Progenitor cell of endocrine pancreas (in vitro differentiated cells): Measurements from ENCODE around the gene KCNA5. TPM values are rescaled to one million over a fixed set of nuclear protein-coding genes. Genes with fewer than 3 reads are reported as not detected.
A peak's percentile ranks its signal among the peaks of the same experiment; 100 is the strongest.

ENCODE experiments used
- DNase-seq: peaks from one replicate; pipeline ENCODE4 v3.0.0; 2021; ENCODE audit warnings: low spot score; ENCODE audit not compliant: unreplicated experiment
- H3K27ac Mint-ChIP-seq: 2 replicates; pipeline ENCODE4 v1.8.0; 2021; ENCODE audit warnings: mild to moderate bottlenecking, moderate library complexity, mixed read lengths
- H3K27me3 Mint-ChIP-seq: 2 replicates; pipeline ENCODE4 v1.8.0; 2021; ENCODE audit warnings: mixed read lengths
- H3K36me3 Mint-ChIP-seq: 2 replicates; pipeline ENCODE4 v1.8.0; 2022; ENCODE audit warnings: mixed read lengths; ENCODE audit not compliant: insufficient read depth
- H3K4me1 Mint-ChIP-seq: 2 replicates; pipeline ENCODE4 v1.8.0; 2021; ENCODE audit warnings: low read depth, mixed read lengths
- H3K4me3 Mint-ChIP-seq: 2 replicates; pipeline ENCODE4 v1.8.0; 2021; ENCODE audit warnings: low read depth, mild to moderate bottlenecking, moderate library complexity, mixed read lengths
- H3K9me3 Mint-ChIP-seq: 2 replicates; pipeline ENCODE4 v1.8.0; 2021; ENCODE audit warnings: low read depth, mixed read lengths
- total RNA-seq: library from RNA; stranded (reverse); gene quantifications from 2 replicates; pipeline ENCODE4 v1.2.1, GENCODE V29; 2021
- TF ChIP-seq, protein P1 (sequence below): fragments of 200-600 bp; sonication (generic); IDR thresholded peaks from one replicate; pipeline ENCODE4 v1.5.0; 2021; ENCODE audit warnings: antibody characterized with exemption, mild to moderate bottlenecking; ENCODE audit not compliant: unreplicated experiment

The KCNA5 gene
- total RNA-seq, 1 donor from 2014 or later, result 0.72 TPM

DNA sequence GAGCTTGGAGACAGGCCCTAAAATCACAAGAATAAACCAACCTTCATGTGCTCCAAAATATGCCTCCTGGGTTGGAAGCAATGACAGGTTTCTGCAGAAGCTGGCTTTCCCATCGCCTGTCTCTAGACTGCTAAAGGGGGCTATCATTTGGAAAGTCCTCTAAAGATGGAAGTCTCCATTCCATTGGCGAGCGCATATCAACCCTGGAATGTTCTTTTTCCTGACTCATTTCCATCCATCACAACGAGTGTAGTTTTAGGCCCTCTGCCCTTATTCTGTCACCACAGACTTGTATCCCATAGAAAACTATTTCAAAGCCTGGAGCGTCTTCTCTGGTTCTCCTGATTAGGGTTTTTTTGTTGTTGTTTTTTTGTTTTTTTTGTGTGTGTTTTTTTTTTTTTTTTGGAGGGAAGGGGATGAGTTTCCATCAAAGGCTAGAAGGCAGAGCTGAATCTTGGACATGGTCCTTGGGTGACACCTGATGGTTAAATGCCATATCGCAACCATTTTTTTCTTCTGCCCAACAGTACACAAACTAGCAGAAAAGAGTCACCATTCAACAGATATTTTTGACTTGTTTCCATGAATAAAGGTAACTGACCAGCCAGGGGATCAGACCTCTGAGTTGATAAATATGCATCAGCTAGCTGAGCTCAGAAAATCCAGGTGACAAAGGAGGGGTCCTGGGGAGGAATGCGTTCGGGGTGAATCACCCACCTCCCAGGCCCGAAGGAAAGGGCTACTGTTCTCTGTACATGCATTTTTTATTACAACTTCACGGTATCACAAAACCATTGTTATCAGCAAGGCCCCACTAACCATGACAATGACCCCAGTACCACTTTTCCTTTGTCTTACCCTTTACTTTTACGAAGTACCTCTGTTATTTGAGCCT, 40.5 kb downstream of the KCNA5 start:
- Mint-ChIP-seq H3K4me3 (no peak overlapping the region), H3K4me1 (no peaks in the 10 kb centered on the region), H3K27ac (no peak overlapping the region), H3K27me3 (peaks cover 61% of the 10 kb centered on the region), H3K36me3 (no peaks in the 10 kb centered on the region), H3K9me3 (no peaks in the 10 kb centered on the region)
- TF ChIP-seq, protein P1, sequence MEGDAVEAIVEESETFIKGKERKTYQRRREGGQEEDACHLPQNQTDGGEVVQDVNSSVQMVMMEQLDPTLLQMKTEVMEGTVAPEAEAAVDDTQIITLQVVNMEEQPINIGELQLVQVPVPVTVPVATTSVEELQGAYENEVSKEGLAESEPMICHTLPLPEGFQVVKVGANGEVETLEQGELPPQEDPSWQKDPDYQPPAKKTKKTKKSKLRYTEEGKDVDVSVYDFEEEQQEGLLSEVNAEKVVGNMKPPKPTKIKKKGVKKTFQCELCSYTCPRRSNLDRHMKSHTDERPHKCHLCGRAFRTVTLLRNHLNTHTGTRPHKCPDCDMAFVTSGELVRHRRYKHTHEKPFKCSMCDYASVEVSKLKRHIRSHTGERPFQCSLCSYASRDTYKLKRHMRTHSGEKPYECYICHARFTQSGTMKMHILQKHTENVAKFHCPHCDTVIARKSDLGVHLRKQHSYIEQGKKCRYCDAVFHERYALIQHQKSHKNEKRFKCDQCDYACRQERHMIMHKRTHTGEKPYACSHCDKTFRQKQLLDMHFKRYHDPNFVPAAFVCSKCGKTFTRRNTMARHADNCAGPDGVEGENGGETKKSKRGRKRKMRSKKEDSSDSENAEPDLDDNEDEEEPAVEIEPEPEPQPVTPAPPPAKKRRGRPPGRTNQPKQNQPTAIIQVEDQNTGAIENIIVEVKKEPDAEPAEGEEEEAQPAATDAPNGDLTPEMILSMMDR, result peak; percentile 96
- peak; percentile 56 for DNase-seq

DNA sequence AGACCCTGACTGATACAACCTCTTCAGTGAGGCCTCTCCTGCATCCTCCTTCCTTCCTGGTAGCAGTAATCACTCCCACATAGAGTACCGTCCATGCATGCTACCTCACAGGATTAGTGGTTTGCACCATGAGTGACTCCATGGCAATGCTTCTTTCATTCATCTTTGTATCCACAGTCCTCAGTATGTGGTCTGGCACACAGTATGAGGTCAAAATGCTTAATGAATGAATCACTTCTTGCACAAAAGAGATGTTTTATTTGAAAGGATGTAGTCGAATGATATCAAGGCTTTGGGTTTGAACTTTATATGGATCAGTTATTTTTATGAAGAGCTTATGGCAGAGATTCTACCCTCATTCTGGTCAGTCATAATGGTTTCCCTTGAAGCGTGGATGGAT, 42.2 kb downstream of the KCNA5 start:
- H3K4me3 Mint-ChIP-seq, result no peak overlapping the region
- DNase-seq, result no peak
- no peaks in the 10 kb centered on the region for H3K36me3 Mint-ChIP-seq
- no peak overlapping the region for H3K27ac Mint-ChIP-seq
- peaks cover 53% of the 10 kb centered on the region for H3K27me3 Mint-ChIP-seq
- no peaks in the 10 kb centered on the region for H3K9me3 Mint-ChIP-seq
- H3K4me1 Mint-ChIP-seq, result no peaks in the 10 kb centered on the region
- TF ChIP-seq, protein P1, result no peak

DNA sequence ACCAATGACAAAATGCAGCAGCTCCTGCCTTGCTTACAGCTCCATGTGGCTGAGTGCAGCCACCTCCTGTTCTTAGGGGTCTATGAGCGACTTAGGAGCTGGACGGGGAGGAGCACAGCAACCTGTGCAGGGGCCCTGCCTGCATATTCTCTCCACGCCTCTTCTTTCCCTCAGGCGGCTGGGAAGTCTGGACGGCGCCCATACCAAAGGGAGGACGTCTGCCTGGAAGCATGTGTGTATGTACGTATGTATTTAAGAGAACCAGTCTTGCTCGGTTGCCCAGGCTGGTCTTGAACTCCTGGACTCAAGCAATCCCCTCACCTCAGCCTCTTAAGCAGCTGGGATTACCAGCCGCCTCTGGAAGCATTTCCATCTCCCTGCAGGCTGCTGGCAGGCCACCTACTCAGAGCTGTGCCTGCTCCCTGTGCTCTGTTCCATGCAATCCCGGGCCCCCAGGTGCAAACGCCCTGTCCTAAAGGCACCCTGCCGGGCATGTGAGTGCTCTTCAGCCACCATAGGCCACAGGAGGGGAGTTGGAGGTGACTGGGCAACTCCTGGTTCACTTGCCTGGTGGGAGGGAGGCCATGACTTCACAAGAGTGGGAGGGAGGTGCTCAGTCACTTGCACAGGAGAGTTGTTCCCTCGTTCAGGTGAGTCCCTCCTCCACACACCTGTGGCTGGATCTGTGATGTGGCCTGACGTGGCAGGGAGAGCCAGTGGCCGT, 44.3 kb downstream of the KCNA5 start:
- Mint-ChIP-seq H3K9me3 (no peaks in the 10 kb centered on the region), H3K27ac (no peak overlapping the region), H3K4me1 (no peaks in the 10 kb centered on the region), H3K27me3 (peaks cover 52% of the 10 kb centered on the region), H3K36me3 (no peaks in the 10 kb centered on the region), H3K4me3 (no peak overlapping the region)
- TF ChIP-seq, protein P1, result no peak
- no peak for DNase-seq

DNA sequence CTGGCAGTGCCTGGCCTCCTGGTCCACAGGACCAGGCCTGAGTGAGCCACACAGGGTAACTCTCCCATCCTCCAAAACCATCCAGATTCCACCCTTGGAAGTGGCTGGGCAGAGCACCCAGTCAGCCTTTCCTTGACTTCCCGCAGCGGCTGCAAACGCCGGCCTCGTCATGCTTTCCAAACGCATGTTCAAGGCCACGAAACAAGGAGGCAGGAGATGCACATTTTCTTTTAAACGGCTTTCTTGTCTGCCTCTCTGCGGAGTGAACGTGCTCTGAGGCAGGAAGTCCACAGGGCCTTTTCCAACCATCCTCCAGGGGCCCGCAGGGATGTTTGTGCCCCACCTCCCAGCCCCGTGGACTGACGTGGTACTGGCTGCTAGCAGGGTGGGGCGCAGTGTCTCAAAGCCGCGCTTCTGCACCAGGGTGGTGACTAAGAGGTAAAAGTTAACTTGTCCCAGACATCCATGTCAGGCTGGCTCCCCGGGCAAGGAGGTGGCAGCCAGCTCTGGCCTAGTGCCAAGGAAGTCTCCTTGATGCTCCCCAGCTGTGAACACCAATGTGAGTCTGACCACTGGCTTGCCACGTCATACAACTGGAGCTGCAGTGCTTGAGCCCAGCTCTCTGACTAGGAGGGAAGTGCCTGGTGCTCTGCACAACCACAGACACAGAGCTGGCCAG, 45.0 kb downstream of the KCNA5 start:
- H3K27me3 Mint-ChIP-seq, result peaks cover 52% of the 10 kb centered on the region
- TF ChIP-seq, protein P1, result no peak
- H3K4me3 Mint-ChIP-seq, result no peak overlapping the region
- H3K27ac Mint-ChIP-seq, result no peak overlapping the region
- DNase-seq, result no peak
- no peaks in the 10 kb centered on the region for H3K4me1 Mint-ChIP-seq
- H3K36me3 Mint-ChIP-seq, result no peaks in the 10 kb centered on the region
- no peaks in the 10 kb centered on the region for H3K9me3 Mint-ChIP-seq

DNA sequence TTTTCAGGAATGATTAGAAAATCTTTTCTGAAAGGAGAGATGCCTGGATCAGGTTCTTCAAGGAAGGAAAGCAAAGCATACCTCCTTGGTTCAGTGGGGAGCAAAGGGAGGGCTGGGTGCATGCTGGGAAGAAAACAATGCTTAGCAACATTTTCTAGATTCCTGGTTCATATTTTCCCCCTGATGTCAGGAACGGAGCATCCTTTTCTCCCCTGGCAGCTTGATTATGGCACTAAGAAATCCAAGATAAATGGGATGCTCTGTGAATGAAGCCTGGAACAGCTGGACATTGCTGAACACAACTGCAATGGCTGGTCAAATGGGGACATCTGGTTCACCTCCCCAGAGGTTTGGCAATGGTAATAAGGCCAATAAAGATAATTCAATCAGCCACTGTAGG, 50.9 kb downstream of the KCNA5 start:
- TF ChIP-seq, protein P1, result no peak
- Mint-ChIP-seq H3K4me3 (no peak overlapping the region), H3K9me3 (no peaks in the 10 kb centered on the region), H3K27ac (no peak overlapping the region), H3K36me3 (no peaks in the 10 kb centered on the region), H3K4me1 (no peaks in the 10 kb centered on the region), H3K27me3 (peaks cover 62% of the 10 kb centered on the region)
- DNase-seq, result no peak
